ENCODE results near the gene TGFB3.

DNA sequence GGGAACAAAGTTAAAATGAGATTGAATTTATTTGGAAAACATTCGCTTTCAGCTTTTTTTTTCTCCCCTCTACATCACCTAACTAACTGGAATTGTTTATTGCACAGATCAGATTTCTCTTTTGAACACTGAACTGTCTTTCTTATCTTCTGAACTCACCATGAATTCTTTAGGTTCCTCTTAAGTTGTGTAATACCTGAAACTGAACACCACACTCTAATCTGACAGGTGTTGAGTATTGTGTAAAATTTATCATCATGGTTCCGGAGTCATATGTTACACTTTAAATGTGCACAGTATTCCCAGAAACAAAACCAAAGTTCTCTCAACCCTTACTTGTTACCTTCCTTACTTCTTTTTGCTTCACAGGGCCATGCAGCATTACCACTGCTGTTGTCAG lies 66.8 kb downstream of the TGFB3 start:
- no peak for TF ChIP-seq POLR2AphosphoS5 (IDR thresholded peaks at IDR 0.05; ENCODE audit: low read depth, low read length)
- no peak for TF ChIP-seq SIN3A (IDR thresholded peaks at IDR 0.05; ENCODE audit: borderline replicate concordance, insufficient read depth, low read length)
- no peak for TF ChIP-seq TAF1 (IDR thresholded peaks at IDR 0.05; ENCODE audit: borderline replicate concordance, insufficient read depth, low read length)
- TF ChIP-seq, protein P1, sequence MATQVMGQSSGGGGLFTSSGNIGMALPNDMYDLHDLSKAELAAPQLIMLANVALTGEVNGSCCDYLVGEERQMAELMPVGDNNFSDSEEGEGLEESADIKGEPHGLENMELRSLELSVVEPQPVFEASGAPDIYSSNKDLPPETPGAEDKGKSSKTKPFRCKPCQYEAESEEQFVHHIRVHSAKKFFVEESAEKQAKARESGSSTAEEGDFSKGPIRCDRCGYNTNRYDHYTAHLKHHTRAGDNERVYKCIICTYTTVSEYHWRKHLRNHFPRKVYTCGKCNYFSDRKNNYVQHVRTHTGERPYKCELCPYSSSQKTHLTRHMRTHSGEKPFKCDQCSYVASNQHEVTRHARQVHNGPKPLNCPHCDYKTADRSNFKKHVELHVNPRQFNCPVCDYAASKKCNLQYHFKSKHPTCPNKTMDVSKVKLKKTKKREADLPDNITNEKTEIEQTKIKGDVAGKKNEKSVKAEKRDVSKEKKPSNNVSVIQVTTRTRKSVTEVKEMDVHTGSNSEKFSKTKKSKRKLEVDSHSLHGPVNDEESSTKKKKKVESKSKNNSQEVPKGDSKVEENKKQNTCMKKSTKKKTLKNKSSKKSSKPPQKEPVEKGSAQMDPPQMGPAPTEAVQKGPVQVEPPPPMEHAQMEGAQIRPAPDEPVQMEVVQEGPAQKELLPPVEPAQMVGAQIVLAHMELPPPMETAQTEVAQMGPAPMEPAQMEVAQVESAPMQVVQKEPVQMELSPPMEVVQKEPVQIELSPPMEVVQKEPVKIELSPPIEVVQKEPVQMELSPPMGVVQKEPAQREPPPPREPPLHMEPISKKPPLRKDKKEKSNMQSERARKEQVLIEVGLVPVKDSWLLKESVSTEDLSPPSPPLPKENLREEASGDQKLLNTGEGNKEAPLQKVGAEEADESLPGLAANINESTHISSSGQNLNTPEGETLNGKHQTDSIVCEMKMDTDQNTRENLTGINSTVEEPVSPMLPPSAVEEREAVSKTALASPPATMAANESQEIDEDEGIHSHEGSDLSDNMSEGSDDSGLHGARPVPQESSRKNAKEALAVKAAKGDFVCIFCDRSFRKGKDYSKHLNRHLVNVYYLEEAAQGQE (IDR thresholded peaks at IDR 0.05; ENCODE audit: insufficient read depth in 1 of 2, low read depth in 2 of 2, low read length in 2 of 2), result no peak

Data from PFSK-1 (cell line).